Left lung (tissue), 10 donors: Measurements from ENCODE around the gene KRTAP12-1. TPM values are rescaled to one million over a fixed set of nuclear protein-coding genes. Genes with fewer than 3 reads are reported as not detected.
"Not testable (repeated sequence)": the region's sequence is repeated elsewhere in the genome, so short reads cannot be mapped to it uniquely, and the experiment has no call there.

Experiments
- ATAC-seq: fragments of 200-7000 bp; cut with Tn5 transposase; one replicate; pipeline ENCODE4 v1.9.1; 2020; ENCODE audit warnings: moderate library complexity
- DNase-seq, 4 donors: peaks; one replicate each; pipeline ENCODE4 v3.0.0-alpha.2; 2013 to 2020
- H3K27ac ChIP-seq, 2 donors: fragments of 200-600 bp; sonication (generic) in 1 of 2; one replicate each; pipeline versions ENCODE4 v1.5.0 to v1.8.0; 2020 to 2021
- H3K27me3 ChIP-seq, 2 donors: fragments of 200-600 bp; sonication (generic) in 1 of 2; one replicate each; pipeline versions ENCODE4 v1.5.0 to v1.8.0; 2020 to 2021
- H3K36me3 ChIP-seq, 2 donors: fragments of 200-600 bp; sonication (generic) in 1 of 2; one replicate each; pipeline versions ENCODE4 v1.5.0 to v1.8.0; 2020 to 2021
- H3K4me1 ChIP-seq, 2 donors: fragments of 200-600 bp; one replicate each; pipeline ENCODE4 v1.8.0; 2021
- H3K4me3 ChIP-seq, 2 donors: fragments of 200-600 bp; sonication (generic) in 1 of 2; one replicate each; pipeline versions ENCODE4 v1.5.0 to v1.8.0; 2020 to 2021; ENCODE audit warnings: mild to moderate bottlenecking in 1 of 2
- H3K9me3 ChIP-seq, 2 donors: fragments of 200-600 bp; sonication (generic) in 1 of 2; one replicate each; pipeline versions ENCODE4 v1.5.0 to v1.8.0; 2020 to 2021
- CTCF ChIP-seq, 2 donors: fragments of 200-600 bp; sonication (generic) in 1 of 2; IDR thresholded peaks; one replicate each; pipeline versions ENCODE4 v1.5.0 to v1.8.0; 2021; ENCODE audit warnings: antibody characterized with exemption in 2 of 2
- intact Hi-C, 2 donors: fragments of 100-400 bp; cut with DNase I; formaldehyde crosslinking; loops; one replicate each; pipeline versions ENCODE4 v1.11.2 to v1.14.2; 2022
- polyA plus RNA-seq, 6 donors: library from polyadenylated mRNA; unstranded; fragments of 120-200 nt; gene quantifications; one replicate each; pipeline ENCODE4 v1.2.1, GENCODE V29; 2013; ENCODE audit not compliant: insufficient read length in 6 of 6
- total RNA-seq, 2 donors: library from RNA; stranded (reverse); fragmentation: NEBNext Ultra II Directional; extraction: Animal tissue kit (Norgen Biotek cat#: 25700); gene quantifications; one replicate each; pipeline ENCODE4 v1.2.1, GENCODE V29; 2021
- donor health status: DM: no; HTN: yes; CAD: no.
- donor health status: DM: no; HTN: no; CAD: no.

KRTAP12-1 gene
- total and polyA plus RNA-seq, 8 donors = not detected

- H3K36me3 ChIP-seq = no peaks in the 10 kb centered on the region
- peaks cover 0 to 27% of the 10 kb centered on the region in 2 donors for H3K9me3 ChIP-seq
- DNase-seq = no peak
- no peak for ATAC-seq
- intact Hi-C loops = no loop called here
- no peak overlapping the region for H3K4me3 ChIP-seq
- no peak for TF ChIP-seq CTCF (IDR thresholded peaks at IDR 0.05)
- H3K27me3 ChIP-seq = peaks cover 0 to 7% of the 10 kb centered on the region in 2 donors
- no peak overlapping the region for H3K27ac ChIP-seq
- no peaks in the 10 kb centered on the region for H3K4me1 ChIP-seq
Measured at GRCh38 chr21:44670642-44671432, 11.1 kb downstream of the KRTAP12-1 start.

GRCh38 chr21:44667612-44668011 is 14.4 kb downstream of the KRTAP12-1 start:
- TF ChIP-seq CTCF (IDR thresholded peaks at IDR 0.05) = no peak
- Histone ChIP-seq H3K4me3 (no peak overlapping the region), H3K4me1 (no peaks in the 10 kb centered on the region), H3K27me3 (peaks cover 0 to 7% of the 10 kb centered on the region in 2 donors), H3K27ac (no peak overlapping the region), H3K36me3 (no peaks in the 10 kb centered on the region), H3K9me3 (peaks cover 0 to 24% of the 10 kb centered on the region in 2 donors)
- DNase-seq (no peak), ATAC-seq (no peak)
- intact Hi-C loops = no loop called here

GRCh38 chr21:44666401-44667320 is 15.3 kb downstream of the KRTAP12-1 start, which contains the start of gene KRTAP12-2:
TSS of gene KRTAP12-2 (minus strand) at chr21:44666927. CDS start at chr21:44666886, 41 bp downstream.
- TF ChIP-seq CTCF (IDR thresholded peaks at IDR 0.05) = no peak
- intact Hi-C loops = no loop called here
- no peaks in the 10 kb centered on the region for H3K4me1 ChIP-seq
- H3K4me3 ChIP-seq = no peak within 1 kb of the TSS
- H3K27ac ChIP-seq = no peak within 1 kb of the TSS
- peaks cover 0 to 7% of the 10 kb centered on the region in 2 donors for H3K27me3 ChIP-seq
- no peak for DNase-seq
- no peaks in the 10 kb centered on the region for H3K36me3 ChIP-seq
- no peak for ATAC-seq
- peaks cover 0 to 16% of the 10 kb centered on the region in 2 donors for H3K9me3 ChIP-seq

GRCh38 chr21:44664691-44665090 is 17.3 kb downstream of the KRTAP12-1 start:
- no peak overlapping the region for H3K4me3 ChIP-seq
- H3K9me3 ChIP-seq = peaks cover 0 to 8% of the 10 kb centered on the region in 2 donors
- no peak for DNase-seq
- ATAC-seq = no peak
- no peak overlapping the region for H3K27ac ChIP-seq
- no peaks in the 10 kb centered on the region for H3K36me3 ChIP-seq
- H3K4me1 ChIP-seq = no peaks in the 10 kb centered on the region
- no peak for TF ChIP-seq CTCF (IDR thresholded peaks at IDR 0.05)
- H3K27me3 ChIP-seq = peaks cover 0 to 7% of the 10 kb centered on the region in 2 donors
- intact Hi-C loops = no loop called here

- H3K4me1 ChIP-seq, DNase-seq, H3K27ac ChIP-seq, intact Hi-C loops, ATAC-seq, H3K4me3 ChIP-seq, H3K36me3 ChIP-seq: not testable (repeated sequence)
- Histone ChIP-seq H3K9me3 (peaks cover 0 to 11% of the 10 kb centered on the region in 2 donors), H3K27me3 (peaks cover 0 to 13% of the 10 kb centered on the region in 2 donors)
Measured at GRCh38 chr21:44661567-44661966, 20.4 kb downstream of the KRTAP12-1 start.
